Smooth muscle cell (in vitro differentiated cells): Measurements from ENCODE around the gene MXD3. TPM values are rescaled to one million over a fixed set of nuclear protein-coding genes. Genes with fewer than 3 reads are reported as not detected.

Source experiments
- DNase-seq: peaks from one replicate; lab custom pipeline; 2025; ENCODE audit not compliant: unreplicated experiment; lab: John Stamatoyannopoulos, UW
- H2AFZ ChIP-seq: fragments of 200-600 bp; sonication (generic); 2 replicates; pipeline ENCODE4 v1.6.0; 2016; ENCODE audit warnings: antibody characterized with exemption, low read depth, mild to moderate bottlenecking
- H3F3A ChIP-seq: fragments of 200-600 bp; sonication (generic); 2 replicates; pipeline ENCODE4 v1.6.0; 2017; ENCODE audit warnings: antibody characterized with exemption, low read depth
- H3K27ac ChIP-seq: fragments of 200-600 bp; sonication (generic); 2 replicates; pipeline ENCODE4 v1.5.1; 2016; ENCODE audit warnings: low read depth, mild to moderate bottlenecking
- H3K27me3 ChIP-seq: fragments of 200-600 bp; sonication (generic); 2 replicates; pipeline ENCODE4 v1.6.1; 2016; ENCODE audit warnings: low read depth, mild to moderate bottlenecking
- H3K36me3 ChIP-seq: fragments of 200-600 bp; sonication (generic); 2 replicates; pipeline ENCODE4 v1.5.1; 2016; ENCODE audit warnings: low read depth
- H3K4me1 ChIP-seq: fragments of 200-600 bp; sonication (generic); 2 replicates; pipeline ENCODE4 v1.5.1; 2016; ENCODE audit warnings: low read depth
- H3K4me2 ChIP-seq: fragments of 200-600 bp; sonication (generic); 2 replicates; pipeline ENCODE4 v1.6.0; 2016; ENCODE audit warnings: mild to moderate bottlenecking
- H3K4me3 ChIP-seq: fragments of 200-600 bp; sonication (generic); 2 replicates; pipeline ENCODE4 v1.5.1; 2016; ENCODE audit warnings: mild to moderate bottlenecking
- H3K79me2 ChIP-seq: fragments of 200-600 bp; sonication (generic); 2 replicates; pipeline ENCODE4 v1.6.0; 2016; ENCODE audit warnings: low read depth, mild to moderate bottlenecking
- H3K9ac ChIP-seq: fragments of 200-600 bp; sonication (generic); 2 replicates; pipeline ENCODE4 v1.6.0; 2016; ENCODE audit warnings: low read depth
- H3K9me3 ChIP-seq: fragments of 200-600 bp; sonication (generic); replicated peaks from 2 replicates; pipeline ENCODE4 v1.5.1; 2016; ENCODE audit warnings: low read depth
- H4K20me1 ChIP-seq: fragments of 200-600 bp; sonication (generic); 2 replicates; pipeline ENCODE4 v1.6.0; 2016; ENCODE audit warnings: low read depth
- WGBS: methylation state at CpG from one replicate; pipeline ENCODE4 v1.1.7; 2016; ENCODE audit warnings: low lambda C conversion rate; 5-methylcytosine and 5-hydroxymethylcytosine counted together
- polyA plus RNA-seq: library from polyadenylated mRNA; unstranded; fragments of >200 nt; fragmentation: Nextera tagmentation; extraction: Ambion mirVana; gene quantifications from 2 replicates; pipeline ENCODE4 v1.2.1, GENCODE V29; 2016
- total RNA-seq: library from RNA; depleted of rRNA; stranded (reverse); fragments of >200 nt; gene quantifications from 2 replicates; pipeline ENCODE4 v1.2.3, GENCODE V29; 2014
- TF ChIP-seq, protein P1 (sequence below): fragments of 200-600 bp; sonication (generic); IDR thresholded peaks from 2 replicates; pipeline ENCODE4 v1.5.1; 2017; ENCODE audit warnings: borderline replicate concordance, mild to moderate bottlenecking, antibody characterized with exemption; ENCODE audit not compliant: insufficient read depth, poor library complexity, severe bottlenecking

The MXD3 gene
- total and polyA plus RNA-seq, 2 experiments from 2014 or later, result 8.6 to 15.6 TPM

DNA sequence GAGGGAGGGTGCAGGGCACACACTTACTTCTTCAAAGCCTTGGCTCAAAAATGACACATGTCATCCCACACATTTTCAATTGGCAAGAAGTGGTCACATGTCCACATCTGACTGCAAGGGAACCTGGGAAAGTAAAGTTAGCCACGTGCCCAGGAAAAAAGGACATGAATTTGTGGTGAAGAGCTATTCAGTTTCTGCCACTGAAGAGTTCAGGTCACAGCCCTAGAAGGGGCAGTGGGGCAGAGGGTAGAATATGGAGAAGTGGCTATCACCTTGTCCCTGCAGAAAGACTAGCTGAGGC, 44.1 kb upstream of the MXD3 start:
- DNase-seq, result no peak
- Histone ChIP-seq H3K9ac (no peak overlapping the region), H4K20me1 (no peaks in the 10 kb centered on the region), H3K4me3 (no peak overlapping the region), H3F3A (no peaks in the 10 kb centered on the region), H3K27ac (no peak overlapping the region), H2AFZ (no peak overlapping the region), H3K27me3 (no peaks in the 10 kb centered on the region), H3K9me3 (no peaks in the 10 kb centered on the region), H3K79me2 (peaks cover 4% of the 10 kb centered on the region), H3K4me1 (peaks cover 1% of the 10 kb centered on the region), H3K4me2 (no peak overlapping the region), H3K36me3 (no peaks in the 10 kb centered on the region)
- 50% methylated on average over 1 of the region's 1 CpG for WGBS
- TF ChIP-seq, protein P1, sequence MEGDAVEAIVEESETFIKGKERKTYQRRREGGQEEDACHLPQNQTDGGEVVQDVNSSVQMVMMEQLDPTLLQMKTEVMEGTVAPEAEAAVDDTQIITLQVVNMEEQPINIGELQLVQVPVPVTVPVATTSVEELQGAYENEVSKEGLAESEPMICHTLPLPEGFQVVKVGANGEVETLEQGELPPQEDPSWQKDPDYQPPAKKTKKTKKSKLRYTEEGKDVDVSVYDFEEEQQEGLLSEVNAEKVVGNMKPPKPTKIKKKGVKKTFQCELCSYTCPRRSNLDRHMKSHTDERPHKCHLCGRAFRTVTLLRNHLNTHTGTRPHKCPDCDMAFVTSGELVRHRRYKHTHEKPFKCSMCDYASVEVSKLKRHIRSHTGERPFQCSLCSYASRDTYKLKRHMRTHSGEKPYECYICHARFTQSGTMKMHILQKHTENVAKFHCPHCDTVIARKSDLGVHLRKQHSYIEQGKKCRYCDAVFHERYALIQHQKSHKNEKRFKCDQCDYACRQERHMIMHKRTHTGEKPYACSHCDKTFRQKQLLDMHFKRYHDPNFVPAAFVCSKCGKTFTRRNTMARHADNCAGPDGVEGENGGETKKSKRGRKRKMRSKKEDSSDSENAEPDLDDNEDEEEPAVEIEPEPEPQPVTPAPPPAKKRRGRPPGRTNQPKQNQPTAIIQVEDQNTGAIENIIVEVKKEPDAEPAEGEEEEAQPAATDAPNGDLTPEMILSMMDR, result no peak

DNA sequence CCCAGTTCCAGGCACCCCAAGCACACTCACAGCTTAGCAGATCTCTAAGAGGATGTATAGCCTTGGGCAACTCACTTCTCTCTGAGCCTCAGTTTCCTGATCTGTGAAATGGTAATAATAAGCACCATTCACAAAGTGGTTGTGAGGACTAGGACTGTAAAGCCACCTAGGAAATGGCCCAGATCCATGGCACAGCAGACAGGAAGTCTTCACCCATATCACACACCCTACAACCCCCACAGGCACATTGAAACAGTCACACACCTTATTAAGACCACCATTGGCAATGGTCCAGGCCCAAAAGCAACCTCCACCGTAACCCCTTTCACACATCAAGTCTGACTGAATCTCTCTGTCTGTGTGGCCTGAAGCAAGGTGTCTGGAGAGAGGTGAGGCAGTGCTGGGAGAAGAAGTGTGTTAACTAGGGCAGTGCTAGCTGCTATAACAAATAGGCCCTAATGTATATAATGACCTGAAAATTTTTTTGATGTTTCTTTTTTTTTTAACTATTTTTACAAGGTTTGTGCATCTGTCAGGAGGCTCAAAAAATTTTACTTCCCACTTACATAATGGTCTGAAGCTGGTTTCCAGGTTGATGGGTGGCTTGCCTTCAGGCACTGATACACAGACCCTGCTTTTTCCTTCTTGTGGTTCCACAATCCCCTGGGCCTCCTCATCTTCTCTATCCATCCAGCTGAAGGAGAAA, 43.6 kb upstream of the MXD3 start:
- Histone ChIP-seq H3K27me3 (no peaks in the 10 kb centered on the region), H4K20me1 (no peaks in the 10 kb centered on the region), H2AFZ (no peak overlapping the region), H3K9ac (no peak overlapping the region), H3K9me3 (no peaks in the 10 kb centered on the region), H3K79me2 (peaks cover 9% of the 10 kb centered on the region), H3K4me2 (no peak overlapping the region), H3F3A (no peaks in the 10 kb centered on the region), H3K27ac (no peak overlapping the region), H3K36me3 (no peaks in the 10 kb centered on the region), H3K4me3 (no peak overlapping the region), H3K4me1 (peaks cover 6% of the 10 kb centered on the region)
- WGBS, result 100% methylated on average over 1 of the region's 1 CpG
- no peak for DNase-seq
- TF ChIP-seq, protein P1, result no peak

DNA sequence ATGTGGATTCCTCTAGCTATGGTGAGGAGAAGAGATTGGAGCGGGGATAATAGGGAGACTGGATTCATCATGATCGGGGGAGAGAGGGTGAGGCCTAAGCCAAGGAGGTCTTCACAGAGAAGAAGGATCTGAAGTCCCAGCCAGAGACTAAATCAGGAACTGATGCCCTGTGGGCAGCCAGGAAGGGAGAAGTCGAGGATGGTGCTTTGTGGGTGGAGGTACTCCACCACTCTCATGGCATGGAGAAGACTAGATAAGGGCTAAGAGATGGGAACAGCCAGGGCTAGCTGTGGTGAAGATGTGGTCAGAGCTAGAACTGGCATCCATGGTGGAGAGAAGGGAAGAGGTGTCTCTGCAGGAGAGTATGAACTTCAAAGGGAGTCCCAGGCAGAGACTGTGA, 43.0 kb upstream of the MXD3 start:
- Histone ChIP-seq H3K4me2 (no peak overlapping the region), H3K36me3 (no peaks in the 10 kb centered on the region), H3F3A (no peaks in the 10 kb centered on the region), H4K20me1 (peaks cover under 1% of the 10 kb centered on the region), H2AFZ (no peak overlapping the region), H3K9ac (no peak overlapping the region), H3K27ac (no peak overlapping the region), H3K4me3 (no peak overlapping the region), H3K27me3 (no peaks in the 10 kb centered on the region), H3K79me2 (peaks cover 15% of the 10 kb centered on the region), H3K4me1 (peaks cover 12% of the 10 kb centered on the region), H3K9me3 (no peaks in the 10 kb centered on the region)
- TF ChIP-seq, protein P1, result no peak
- 92% methylated on average over 3 of the region's 3 CpGs for WGBS
- no peak for DNase-seq

DNA sequence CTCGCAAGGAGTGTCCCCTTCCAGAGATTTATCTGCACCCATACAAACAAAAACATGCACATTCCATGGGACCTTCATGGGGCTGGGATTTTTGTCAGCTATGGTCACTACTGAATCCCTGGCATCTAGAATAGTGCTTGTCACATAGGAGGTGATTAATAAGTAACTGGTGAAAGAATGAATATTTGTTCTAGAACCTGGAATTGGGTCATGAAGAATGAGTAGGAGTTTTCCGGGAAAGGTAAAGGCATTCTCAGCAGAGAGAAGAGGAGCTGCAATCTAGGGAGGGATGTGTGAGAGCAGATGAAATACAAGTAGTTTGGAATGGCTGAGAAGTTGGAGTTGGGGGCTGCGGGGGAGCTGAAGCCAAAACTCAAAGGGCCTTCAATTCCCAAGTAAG, 42.6 kb upstream of the MXD3 start:
- H3K4me1 ChIP-seq, result peaks cover 12% of the 10 kb centered on the region
- peaks cover 20% of the 10 kb centered on the region for H3K79me2 ChIP-seq
- no peak overlapping the region for H3K4me2 ChIP-seq
- TF ChIP-seq, protein P1, result no peak
- no peaks in the 10 kb centered on the region for H3K9me3 ChIP-seq
- no peak for DNase-seq
- no peak overlapping the region for H3K9ac ChIP-seq
- no peaks in the 10 kb centered on the region for H3F3A ChIP-seq
- WGBS, result 94% methylated on average over 3 of the region's 3 CpGs
- H3K4me3 ChIP-seq, result no peak overlapping the region
- peaks cover 5% of the 10 kb centered on the region for H4K20me1 ChIP-seq
- no peak overlapping the region for H2AFZ ChIP-seq
- H3K27ac ChIP-seq, result no peak overlapping the region
- no peaks in the 10 kb centered on the region for H3K36me3 ChIP-seq
- H3K27me3 ChIP-seq, result no peaks in the 10 kb centered on the region
